ENCODE data around the gene OR8B12.

OR8B12 gene

GRCh38 chr11:124543554-124543953 is at the start of gene OR8B12:
Gene OR8B12 (minus strand): TSS chr11:124543654. CDS start chr11:124543654, 0 bp downstream.
- DNase-seq (ENCODE audit: low read depth): no peak

- DNase-seq (ENCODE audit: low read depth): no peak
Observed at GRCh38 chr11:124592627-124593026, 49.2 kb upstream of the OR8B12 start.

- DNase-seq (ENCODE audit: low read depth): no peak
Observed at GRCh38 chr11:124591430-124591829, 48.0 kb upstream of the OR8B12 start.

DNA sequence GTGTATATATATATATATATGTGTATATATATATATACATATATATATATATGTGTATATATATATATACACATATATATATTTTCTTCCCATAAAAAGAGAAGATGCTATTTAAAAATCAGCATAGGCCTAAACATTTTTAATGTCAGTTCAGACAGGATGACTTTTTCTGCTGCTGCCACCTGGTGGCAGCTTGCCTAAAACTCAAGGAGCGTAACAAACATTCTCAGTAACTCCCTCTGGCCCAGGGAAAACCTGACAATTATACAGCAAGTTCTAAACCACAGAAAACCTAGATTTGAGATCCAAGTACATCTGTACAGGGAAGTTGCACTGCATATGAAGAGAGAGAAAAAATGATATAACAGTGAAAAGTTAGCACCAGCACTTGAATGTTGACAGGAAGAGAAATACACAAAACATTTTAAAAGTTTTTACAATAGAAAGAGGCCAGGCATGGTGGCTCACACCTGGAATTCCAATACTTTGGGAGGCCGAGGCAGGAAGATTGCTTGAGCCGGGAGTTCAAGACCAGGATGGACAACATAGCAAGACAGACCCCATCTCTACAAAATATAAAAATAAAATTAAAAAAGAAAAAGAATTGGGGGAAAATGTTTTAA is 42.9 kb upstream of the OR8B12 start:
- peak; percentile 68 for DNase-seq (ENCODE audit: low read depth)

GRCh38 chr11:124584681-124585372 is 41.4 kb upstream of the OR8B12 start:
- no peak for DNase-seq (ENCODE audit: low read depth)

GRCh38 chr11:124583781-124584180 is 40.3 kb upstream of the OR8B12 start:
- DNase-seq (ENCODE audit: low read depth): no peak

GRCh38 chr11:124582565-124582964 is 39.1 kb upstream of the OR8B12 start:
- DNase-seq (ENCODE audit: low read depth): no peak

DNA sequence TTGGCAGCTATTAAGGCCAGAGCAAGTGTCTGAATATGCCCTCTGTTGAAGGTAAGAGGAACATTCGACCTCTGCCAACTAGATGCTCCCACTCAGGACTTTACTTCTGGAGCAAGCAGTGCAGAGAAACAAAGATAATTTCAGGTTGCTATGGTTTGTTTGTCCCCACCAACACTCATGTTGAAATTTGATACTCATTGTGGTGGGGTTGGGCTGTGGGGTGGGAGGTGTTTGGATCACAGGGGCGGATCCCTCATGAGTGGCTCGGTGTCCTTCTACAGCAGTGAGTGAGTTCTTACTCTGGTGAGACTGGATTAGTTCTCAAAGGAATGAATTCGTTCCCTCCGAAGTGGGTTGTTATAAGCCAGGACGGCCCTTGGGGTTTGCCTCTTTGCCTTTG is 38.4 kb upstream of the OR8B12 start:
- no peak for DNase-seq (ENCODE audit: low read depth)

- DNase-seq (ENCODE audit: low read depth): no peak
Observed at GRCh38 chr11:124578761-124579160, 35.3 kb upstream of the OR8B12 start.

DNA sequence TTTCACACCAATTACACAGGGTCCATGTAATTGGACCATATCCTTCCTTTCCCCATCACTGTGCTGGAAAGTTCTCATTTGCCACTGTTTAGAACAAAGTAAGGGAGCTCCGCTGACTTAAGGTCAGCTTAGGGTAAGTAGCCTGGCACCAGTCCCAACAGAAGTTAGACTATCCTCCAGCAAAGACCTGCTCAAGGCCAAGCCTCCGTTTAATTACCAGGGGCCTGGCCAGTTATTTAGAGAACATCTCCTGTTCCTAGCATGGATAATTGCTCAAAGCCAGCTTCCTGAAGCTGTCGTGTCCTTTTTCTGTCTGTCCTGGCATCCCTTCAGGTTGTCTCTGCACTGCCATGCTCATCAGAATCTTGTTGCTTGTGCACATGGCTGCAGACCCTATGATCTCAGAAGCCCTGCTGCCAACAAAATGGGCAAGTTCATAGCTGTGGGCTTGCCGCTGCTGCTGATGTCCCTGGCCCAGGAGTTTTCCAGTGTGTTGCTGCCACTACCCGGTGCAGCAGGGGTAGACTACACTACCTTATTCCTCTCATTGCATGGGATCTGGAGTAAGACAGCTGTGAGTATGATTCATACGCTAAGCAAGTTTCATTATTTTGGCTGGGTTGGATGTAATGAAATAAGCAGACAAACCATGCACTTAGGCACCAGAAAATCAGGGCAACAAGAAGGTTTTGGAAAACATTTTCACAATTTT is 34.4 kb upstream of the OR8B12 start:
- no peak for DNase-seq (ENCODE audit: low read depth)

DNA sequence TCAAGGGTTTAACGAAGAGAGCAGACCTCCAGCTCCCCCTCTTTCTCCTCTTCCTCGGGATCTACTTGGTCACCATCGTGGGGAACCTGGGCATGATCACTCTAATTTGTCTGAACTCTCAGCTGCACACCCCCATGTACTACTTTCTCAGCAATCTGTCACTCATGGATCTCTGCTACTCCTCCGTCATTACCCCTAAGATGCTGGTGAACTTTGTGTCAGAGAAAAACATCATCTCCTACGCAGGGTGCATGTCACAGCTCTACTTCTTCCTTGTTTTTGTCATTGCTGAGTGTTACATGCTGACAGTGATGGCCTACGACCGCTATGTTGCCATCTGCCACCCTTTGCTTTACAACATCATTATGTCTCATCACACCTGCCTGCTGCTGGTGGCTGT is 26.7 kb upstream of the OR8B12 start:
- DNase-seq (ENCODE audit: low read depth): no peak

DNA sequence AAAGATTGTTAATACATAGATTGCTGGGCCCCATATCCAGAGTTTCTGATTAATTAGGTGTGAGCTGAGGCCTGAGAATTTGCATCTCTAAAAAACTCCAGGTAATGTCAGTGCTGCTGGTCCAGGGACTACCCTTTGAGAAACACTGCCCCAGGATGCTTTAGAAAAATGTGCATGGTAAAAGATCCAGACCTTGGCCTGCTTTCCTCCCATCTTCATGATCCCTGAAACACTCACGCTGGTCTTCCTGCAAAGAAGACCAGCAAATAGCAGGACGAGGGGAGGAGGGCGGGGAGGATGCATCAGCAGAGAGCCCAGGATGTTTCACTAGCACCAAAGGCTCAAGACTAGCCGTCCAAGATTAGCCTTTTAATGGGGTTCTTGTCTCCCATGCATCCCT is 26.2 kb upstream of the OR8B12 start, which contains the start of gene OR8A1:
Gene OR8A1 (plus strand): TSS at position 301 of the 400 bp plus-strand sequence. CDS start 123 bp downstream, outside the sequence.
- no peak for DNase-seq (ENCODE audit: low read depth)

DNA sequence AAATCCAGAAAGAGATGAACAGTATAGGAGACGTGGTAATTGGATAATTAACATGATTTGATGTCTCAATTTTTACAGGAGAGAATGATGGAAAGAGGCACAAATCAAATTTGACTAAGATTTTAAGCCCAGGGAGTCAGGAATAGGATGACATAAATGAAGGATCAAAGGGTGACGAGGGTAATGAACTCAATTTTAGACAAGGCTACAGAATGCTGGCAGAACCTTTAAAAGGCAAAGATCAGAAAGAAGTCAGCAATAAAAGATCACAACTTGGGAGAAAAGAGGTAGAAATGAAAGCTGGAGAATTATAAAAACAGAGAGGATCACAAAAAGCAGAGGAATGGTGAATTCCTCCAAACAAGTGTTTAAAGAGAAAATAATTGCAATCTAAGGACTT is 13.4 kb upstream of the OR8B12 start:
- no peak for DNase-seq (ENCODE audit: low read depth)

DNA sequence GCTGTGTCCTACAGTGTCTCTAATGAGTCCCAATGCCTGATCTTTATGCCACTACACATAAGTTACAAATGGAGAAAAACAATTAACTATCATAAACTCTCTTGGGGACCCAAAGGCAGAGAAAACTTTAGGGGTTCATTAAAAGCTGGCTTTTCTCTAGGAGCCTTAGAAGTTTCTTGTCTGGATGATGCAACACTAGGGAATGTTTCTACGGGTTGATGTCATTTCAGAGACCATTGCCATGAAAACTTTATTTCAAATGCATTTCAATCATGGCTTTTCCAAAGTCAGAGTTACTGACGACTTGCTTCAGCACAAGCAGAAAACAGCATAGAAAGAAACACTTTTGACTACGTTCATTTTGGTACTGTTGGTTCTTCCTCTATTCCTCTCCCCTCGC is 8.5 kb upstream of the OR8B12 start:
- DNase-seq (ENCODE audit: low read depth): no peak

GRCh38 chr11:124551189-124551588 is 7.7 kb upstream of the OR8B12 start:
- DNase-seq (ENCODE audit: low read depth): no peak

GRCh38 chr11:124543145-124543544 is 309 bp downstream of the OR8B12 start:
- no peak for DNase-seq (ENCODE audit: low read depth)

DNA sequence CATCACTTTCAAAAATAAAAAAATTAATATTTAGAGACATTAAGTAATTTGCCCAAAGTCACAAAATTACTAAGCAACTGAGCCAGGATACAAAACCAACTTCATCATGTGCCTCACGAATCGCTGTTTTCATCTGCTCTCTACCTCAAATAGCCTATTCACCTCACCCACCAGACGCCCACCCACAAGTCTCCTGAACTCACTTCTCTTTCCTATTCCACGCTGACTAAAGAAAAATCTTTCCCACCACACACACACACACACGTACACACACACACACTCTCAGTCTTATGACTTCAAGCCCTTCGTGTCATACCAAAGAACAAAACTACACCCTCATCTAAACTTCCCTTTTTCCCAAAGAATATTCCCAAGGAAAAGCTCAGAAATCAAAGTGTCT is 2.2 kb downstream of the OR8B12 start:
- no peak for DNase-seq (ENCODE audit: low read depth)

- DNase-seq (ENCODE audit: low read depth): no peak
Observed at GRCh38 chr11:124538019-124538418, 5.4 kb downstream of the OR8B12 start.

GRCh38 chr11:124536520-124536919 is 6.9 kb downstream of the OR8B12 start:
- DNase-seq (ENCODE audit: low read depth): peak; percentile 57

DNA sequence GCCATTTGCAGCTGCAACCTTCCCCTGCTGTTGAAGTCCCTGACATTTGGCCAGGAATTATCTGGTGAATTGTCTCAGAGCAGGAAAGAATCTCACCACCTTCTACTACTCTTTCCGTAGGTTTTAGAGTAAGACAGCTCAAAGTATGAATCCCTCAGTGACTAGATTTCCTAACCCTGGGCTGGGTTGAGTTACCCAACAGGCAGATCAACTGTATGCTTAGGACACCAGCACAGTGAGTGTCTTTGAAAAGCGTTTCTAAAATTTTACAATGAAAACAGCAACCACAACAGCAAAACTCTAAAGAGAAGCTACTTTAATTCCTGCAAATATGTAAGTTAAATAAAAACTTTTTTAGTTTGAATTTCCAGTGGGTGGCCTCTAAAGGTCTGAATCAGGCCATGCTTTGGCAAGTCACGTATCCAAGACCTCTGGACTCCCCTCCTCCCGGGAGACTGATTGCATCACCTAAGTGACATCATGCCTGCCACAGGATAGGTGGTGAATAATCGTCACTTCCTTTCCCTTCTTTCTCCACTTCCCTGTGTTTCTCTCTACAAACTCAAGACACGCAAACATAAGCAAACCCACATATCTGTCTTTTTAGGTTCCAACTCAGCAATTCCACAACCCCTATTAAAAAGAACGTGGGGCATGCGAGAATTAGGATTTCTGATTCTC is 7.8 kb downstream of the OR8B12 start:
- DNase-seq (ENCODE audit: low read depth): peak; percentile 7

DNA sequence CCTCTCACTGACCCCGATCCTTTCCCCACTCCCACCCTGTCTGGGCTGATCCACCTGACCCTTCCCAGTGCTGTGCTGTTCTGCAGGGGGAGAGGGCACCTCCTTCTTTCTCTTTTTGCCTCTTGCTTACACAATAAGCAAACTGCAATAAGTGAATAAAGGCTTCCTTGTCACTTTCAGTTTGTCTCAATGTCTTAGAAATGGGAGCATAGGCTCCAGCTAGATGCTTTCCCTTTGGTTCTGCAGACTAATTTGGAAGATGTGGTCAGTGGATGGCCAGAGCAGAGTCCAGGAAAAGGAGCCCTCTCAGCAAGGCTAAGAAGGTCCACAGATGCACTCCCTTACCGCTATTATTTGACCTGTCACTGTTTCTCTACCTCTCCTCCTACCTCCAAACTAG is 9.4 kb downstream of the OR8B12 start:
- no peak for DNase-seq (ENCODE audit: low read depth)

DNA sequence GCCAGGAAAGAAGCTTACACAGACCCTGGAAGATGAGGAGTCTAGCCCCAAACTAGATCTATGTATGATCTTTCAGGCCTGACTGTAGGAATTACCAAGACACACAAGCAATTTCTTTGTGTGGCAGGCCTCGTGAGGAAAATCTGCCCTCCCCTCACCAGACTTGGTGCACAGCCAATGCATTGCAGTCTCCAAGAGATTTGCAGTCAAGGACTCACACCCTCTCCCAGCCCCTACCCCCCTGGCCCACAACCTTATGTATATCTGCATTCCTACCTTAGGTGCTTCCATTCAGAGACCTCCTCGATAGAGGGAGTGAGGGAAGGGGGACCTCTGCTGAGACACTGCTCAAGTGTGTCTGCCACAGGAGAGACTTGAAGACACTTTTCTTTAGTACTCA is 9.8 kb downstream of the OR8B12 start:
- no peak for DNase-seq (ENCODE audit: low read depth)

GRCh38 chr11:124520550-124520854 is 23.0 kb downstream of the OR8B12 start:
- no peak for DNase-seq (ENCODE audit: low read depth)

Measured in ELR (cell line).